ENCODE measurements around the gene LTBP1.
"Not testable (repeated sequence)": the region's sequence is repeated elsewhere in the genome, so short reads cannot be mapped to it uniquely, and the experiment has no call there.

LTBP1 gene

GRCh38 chr2:33168425-33168824 lies 221.7 kb downstream of the LTBP1 start:
- DNase-seq, result no peak
- H4K8ac ChIP-seq (ENCODE audit: low read depth, low read length), result no peak overlapping the region
- H3K4me2 ChIP-seq (ENCODE audit: low read length), result no peak overlapping the region
- H3K36me3 ChIP-seq (ENCODE audit: control insufficient read depth in 1 of 2, insufficient read depth in 2 of 2, low read length in 2 of 2), result no peaks in the 10 kb centered on the region
- no peak overlapping the region for H2BK120ac ChIP-seq (ENCODE audit: insufficient read depth, low read length, poor library complexity)
- no peak overlapping the region for H4K91ac ChIP-seq (ENCODE audit: low read depth, low read length)
- H3K27me3 ChIP-seq (ENCODE audit: insufficient read depth, low read length), result no peaks in the 10 kb centered on the region
- no peaks in the 10 kb centered on the region for H3K79me1 ChIP-seq (ENCODE audit: low read length)
- H3K18ac ChIP-seq (ENCODE audit: low read length), result no peak overlapping the region
- no peak overlapping the region for H2AFZ ChIP-seq (ENCODE audit: insufficient read depth, low read length, poor library complexity)
- no peak overlapping the region for H3K9ac ChIP-seq (ENCODE audit: low read length)
- no peak overlapping the region for H3K14ac ChIP-seq (ENCODE audit: low read length)
- H3K4me1 ChIP-seq (ENCODE audit: control insufficient read depth in 1 of 2, insufficient read depth in 2 of 2, low read length in 2 of 2), result peaks cover 0 to 2% of the 10 kb centered on the region in 2 experiments
- H3K79me2 ChIP-seq (ENCODE audit: control insufficient read depth, insufficient read depth, low read length, poor library complexity), result no peaks in the 10 kb centered on the region
- no peak overlapping the region for H3K4me3 ChIP-seq (ENCODE audit: low read depth, low read length)
- no peak overlapping the region for H3K4ac ChIP-seq (ENCODE audit: low read depth, low read length)
- H3K9me3 ChIP-seq (ENCODE audit: insufficient read depth, low read depth, low read length), result no peaks in the 10 kb centered on the region
- no peak overlapping the region for H2BK5ac ChIP-seq (ENCODE audit: low read depth, low read length, poor library complexity)
- H3K23ac ChIP-seq (ENCODE audit: low read length), result no peak overlapping the region
- no peak overlapping the region for H2BK12ac ChIP-seq (ENCODE audit: low read length)
- no peak overlapping the region for H2AK5ac ChIP-seq (ENCODE audit: low read length)
- no peak overlapping the region for H4K12ac ChIP-seq (ENCODE audit: low read depth, low read length)
- H3K27ac ChIP-seq (ENCODE audit: low read depth, low read length), result no peak overlapping the region

DNA sequence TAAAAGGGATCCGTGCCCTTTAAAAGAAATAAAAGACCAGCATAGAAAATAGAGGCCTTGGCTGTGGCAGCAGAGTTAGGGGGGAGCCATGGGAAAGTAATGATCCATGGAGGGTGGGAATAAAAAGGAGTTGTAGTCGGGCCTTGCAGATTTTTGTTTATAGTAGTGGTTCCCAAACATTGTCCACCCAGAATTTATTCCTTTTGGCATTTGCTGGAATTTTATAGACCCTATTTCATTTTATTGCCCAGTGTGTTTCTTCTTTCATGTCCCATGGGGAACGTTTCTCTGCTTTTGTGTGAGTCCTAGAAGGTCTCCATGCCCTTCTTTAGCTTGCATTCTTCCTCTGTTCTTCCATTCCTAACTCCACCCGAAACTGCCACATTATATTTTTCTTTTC lies 222.2 kb downstream of the LTBP1 start:
- Histone ChIP-seq H3K36me3 (ENCODE audit: control insufficient read depth in 1 of 2, insufficient read depth in 2 of 2, low read length in 2 of 2) (no peaks in the 10 kb centered on the region), H3K4me1 (ENCODE audit: control insufficient read depth in 1 of 2, insufficient read depth in 2 of 2, low read length in 2 of 2) (peaks cover 0 to 2% of the 10 kb centered on the region in 2 experiments), H2BK5ac (ENCODE audit: low read depth, low read length, poor library complexity) (no peak overlapping the region), H3K18ac (ENCODE audit: low read length) (no peak overlapping the region), H4K12ac (ENCODE audit: low read depth, low read length) (no peak overlapping the region), H4K91ac (ENCODE audit: low read depth, low read length) (no peak overlapping the region), H3K79me2 (ENCODE audit: control insufficient read depth, insufficient read depth, low read length, poor library complexity) (no peaks in the 10 kb centered on the region), H3K27me3 (ENCODE audit: insufficient read depth, low read length) (no peaks in the 10 kb centered on the region), H2AK5ac (ENCODE audit: low read length) (no peak overlapping the region), H3K4me3 (ENCODE audit: low read depth, low read length) (no peak overlapping the region), H3K9me3 (ENCODE audit: insufficient read depth, low read depth, low read length) (no peaks in the 10 kb centered on the region), H4K8ac (ENCODE audit: low read depth, low read length) (no peak overlapping the region), H2BK120ac (ENCODE audit: insufficient read depth, low read length, poor library complexity) (no peak overlapping the region), H3K9ac (ENCODE audit: low read length) (no peak overlapping the region), H3K4ac (ENCODE audit: low read depth, low read length) (no peak overlapping the region), H3K23ac (ENCODE audit: low read length) (no peak overlapping the region), H3K4me2 (ENCODE audit: low read length) (no peak overlapping the region), H3K14ac (ENCODE audit: low read length) (no peak overlapping the region), H2AFZ (ENCODE audit: insufficient read depth, low read length, poor library complexity) (no peak overlapping the region), H3K27ac (ENCODE audit: low read depth, low read length) (no peak overlapping the region), H3K79me1 (ENCODE audit: low read length) (no peaks in the 10 kb centered on the region), H2BK12ac (ENCODE audit: low read length) (no peak overlapping the region)
- no CpG with 5 or more reads among the region's 4 CpGs for WGBS (ENCODE audit: extremely low coverage, insufficient coverage, insufficient read length)
- DNase-seq, result no peak

GRCh38 chr2:33170251-33170650 lies 223.5 kb downstream of the LTBP1 start:
- H3K9ac ChIP-seq (ENCODE audit: low read length); H2BK120ac ChIP-seq (ENCODE audit: insufficient read depth, low read length, poor library complexity); H3K27me3 ChIP-seq (ENCODE audit: insufficient read depth, low read length); H3K23ac ChIP-seq (ENCODE audit: low read length); H3K14ac ChIP-seq (ENCODE audit: low read length); H3K79me1 ChIP-seq (ENCODE audit: low read length); H3K18ac ChIP-seq (ENCODE audit: low read length); H4K8ac ChIP-seq (ENCODE audit: low read depth, low read length); H2AK5ac ChIP-seq (ENCODE audit: low read length); DNase-seq; H3K27ac ChIP-seq (ENCODE audit: low read depth, low read length); H4K91ac ChIP-seq (ENCODE audit: low read depth, low read length); H2BK12ac ChIP-seq (ENCODE audit: low read length); H3K4me2 ChIP-seq (ENCODE audit: low read length); H2BK5ac ChIP-seq (ENCODE audit: low read depth, low read length, poor library complexity); H3K4ac ChIP-seq (ENCODE audit: low read depth, low read length); H3K4me1 ChIP-seq (ENCODE audit: control insufficient read depth in 1 of 2, insufficient read depth in 2 of 2, low read length in 2 of 2); H3K36me3 ChIP-seq (ENCODE audit: control insufficient read depth in 1 of 2, insufficient read depth in 2 of 2, low read length in 2 of 2); H2AFZ ChIP-seq (ENCODE audit: insufficient read depth, low read length, poor library complexity); H4K12ac ChIP-seq (ENCODE audit: low read depth, low read length); H3K9me3 ChIP-seq (ENCODE audit: insufficient read depth, low read depth, low read length); H3K4me3 ChIP-seq (ENCODE audit: low read depth, low read length); H3K79me2 ChIP-seq (ENCODE audit: control insufficient read depth, insufficient read depth, low read length, poor library complexity): not testable (repeated sequence)
- WGBS (ENCODE audit: extremely low coverage, insufficient coverage, insufficient read length), result no CpG with 5 or more reads among the region's 16 CpGs

DNA sequence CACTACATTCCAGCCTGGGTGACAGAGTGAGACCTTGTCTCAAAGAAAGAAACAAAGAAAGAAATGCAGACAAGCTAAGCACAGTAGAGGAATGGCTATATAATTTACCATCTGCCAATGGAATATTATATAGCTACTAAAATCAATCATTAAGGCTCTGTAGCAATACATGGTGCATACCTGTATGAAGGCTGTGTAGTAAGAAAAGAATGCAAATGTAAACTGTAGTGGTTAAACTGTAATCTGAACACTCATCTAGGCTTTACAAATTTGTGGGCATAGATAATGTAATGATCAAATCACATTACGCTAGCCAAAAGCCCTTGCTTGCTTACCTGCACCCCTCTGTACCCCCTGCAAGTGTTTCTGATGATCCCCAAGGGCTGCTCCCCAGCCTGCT lies 230.9 kb downstream of the LTBP1 start:
- DNase-seq, result no peak
- Histone ChIP-seq H3K27me3 (ENCODE audit: insufficient read depth, low read length) (no peaks in the 10 kb centered on the region), H3K23ac (ENCODE audit: low read length) (no peak overlapping the region), H3K4me3 (ENCODE audit: low read depth, low read length) (no peak overlapping the region), H3K9me3 (ENCODE audit: insufficient read depth, low read depth, low read length) (no peaks in the 10 kb centered on the region), H4K8ac (ENCODE audit: low read depth, low read length) (no peak overlapping the region), H2BK120ac (ENCODE audit: insufficient read depth, low read length, poor library complexity) (no peak overlapping the region), H3K4me2 (ENCODE audit: low read length) (no peak overlapping the region), H2AFZ (ENCODE audit: insufficient read depth, low read length, poor library complexity) (no peak overlapping the region), H3K4ac (ENCODE audit: low read depth, low read length) (no peak overlapping the region), H3K18ac (ENCODE audit: low read length) (no peak overlapping the region), H2BK5ac (ENCODE audit: low read depth, low read length, poor library complexity) (no peak overlapping the region), H4K91ac (ENCODE audit: low read depth, low read length) (no peak overlapping the region), H3K27ac (ENCODE audit: low read depth, low read length) (no peak overlapping the region), H4K12ac (ENCODE audit: low read depth, low read length) (no peak overlapping the region), H3K79me2 (ENCODE audit: control insufficient read depth, insufficient read depth, low read length, poor library complexity) (no peaks in the 10 kb centered on the region), H3K4me1 (ENCODE audit: control insufficient read depth in 1 of 2, insufficient read depth in 2 of 2, low read length in 2 of 2) (no peaks in the 10 kb centered on the region), H3K36me3 (ENCODE audit: control insufficient read depth in 1 of 2, insufficient read depth in 2 of 2, low read length in 2 of 2) (no peaks in the 10 kb centered on the region), H2AK5ac (ENCODE audit: low read length) (no peak overlapping the region), H3K14ac (ENCODE audit: low read length) (no peak overlapping the region), H3K9ac (ENCODE audit: low read length) (no peak overlapping the region), H2BK12ac (ENCODE audit: low read length) (no peak overlapping the region), H3K79me1 (ENCODE audit: low read length) (no peaks in the 10 kb centered on the region)
- no CpG with 5 or more reads among the region's 1 CpG for WGBS (ENCODE audit: extremely low coverage, insufficient coverage, insufficient read length)
